Posterior cingulate gyrus (tissue), 11 donors: ENCODE results near the gene MCHR2.
"Not testable (repeated sequence)": the region's sequence is repeated elsewhere in the genome, so short reads cannot be mapped to it uniquely, and the experiment has no call there.

Experiments used
- DNase-seq, 10 donors: peaks; one replicate each; pipeline versions ENCODE4 v3.0.0 to v3.0.0-alpha.2; 2020 to 2021; ENCODE audit warnings: mixed read lengths in 3 of 10
- intact Hi-C: fragments of 100-400 bp; cut with DNase I; formaldehyde crosslinking; loops from one replicate; pipeline ENCODE4 v1.15.1; 2023

MCHR2 gene

GRCh38 chr6:99993533-99994251 is at the start of gene MCHR2:
MCHR2 (minus strand) TSS chr6:99994223; CDS start chr6:99956147, 38,076 bp downstream.
- peak in 6 of 10 donors; percentile 9 to 87 (median 46) for DNase-seq
- intact Hi-C loops = loop anchor here (5.0 kb wide), 1 partner anchor 121 kb away; no protein-coding TSS in a partner anchor

- DNase-seq, intact Hi-C loops: not testable (repeated sequence)
Measured at GRCh38 chr6:100038546-100038945, 44.5 kb upstream of the MCHR2 start.

- intact Hi-C loops = no loop called here
- no peak for DNase-seq
Measured at GRCh38 chr6:100035873-100036653, 42.0 kb upstream of the MCHR2 start.

- no peak for DNase-seq
- intact Hi-C loops = no loop called here
Measured at GRCh38 chr6:100023798-100024197, 29.8 kb upstream of the MCHR2 start.

GRCh38 chr6:100022847-100023246 is 28.8 kb upstream of the MCHR2 start:
- intact Hi-C loops = no loop called here
- DNase-seq = no peak

GRCh38 chr6:100008857-100009256 is 14.8 kb upstream of the MCHR2 start:
- no peak for DNase-seq
- intact Hi-C loops = loop anchor here (10.0 kb wide), 1 partner anchor 656 kb away; no protein-coding TSS in a partner anchor

- DNase-seq = peak; percentile 36 to 93 (median 64)
- intact Hi-C loops = loop anchor here (1.0 to 10.0 kb wide), 3 partner anchors 97 to 663 kb away; no protein-coding TSS in a partner anchor
Measured at GRCh38 chr6:100001915-100002388, 7.9 kb upstream of the MCHR2 start.

GRCh38 chr6:99997141-99997540 is 3.1 kb upstream of the MCHR2 start:
- intact Hi-C loops = no loop called here
- DNase-seq = no peak

GRCh38 chr6:99995916-99996315 is 1.9 kb upstream of the MCHR2 start:
- intact Hi-C loops = no loop called here
- DNase-seq = no peak

GRCh38 chr6:99993146-99993532 is 884 bp downstream of the MCHR2 start:
- intact Hi-C loops = loop anchor here (5.0 kb wide), 1 partner anchor 121 kb away; no protein-coding TSS in a partner anchor
- no peak for DNase-seq

GRCh38 chr6:99991955-99992354 is 2.1 kb downstream of the MCHR2 start:
- DNase-seq = peak in 3 of 10 donors; percentile 7 to 75 (median 26)
- intact Hi-C loops = loop anchor here (5.0 kb wide), 1 partner anchor 120 kb away; no protein-coding TSS in a partner anchor

- intact Hi-C loops = no loop called here
- DNase-seq = no peak
Measured at GRCh38 chr6:99980741-99981140, 13.3 kb downstream of the MCHR2 start.

GRCh38 chr6:99979953-99980352 is 14.1 kb downstream of the MCHR2 start:
- intact Hi-C loops = no loop called here
- DNase-seq = no peak

GRCh38 chr6:99967052-99967451 is 27.0 kb downstream of the MCHR2 start:
- intact Hi-C loops = no loop called here
- DNase-seq = no peak

GRCh38 chr6:99960027-99960426 is 34.0 kb downstream of the MCHR2 start:
- intact Hi-C loops = no loop called here
- DNase-seq = no peak

- intact Hi-C loops = no loop called here
- no peak for DNase-seq
Measured at GRCh38 chr6:99951016-99951805, 42.8 kb downstream of the MCHR2 start.

GRCh38 chr6:99946005-99946404 is 48.0 kb downstream of the MCHR2 start:
- DNase-seq = no peak
- intact Hi-C loops = no loop called here

GRCh38 chr6:99943846-99944245 is 50.2 kb downstream of the MCHR2 start:
- intact Hi-C loops = no loop called here
- DNase-seq = no peak

- peak in 1 of 10 donors; percentile 47 for DNase-seq
- intact Hi-C loops = no loop called here
Measured at GRCh38 chr6:99940582-99940981, 53.4 kb downstream of the MCHR2 start.

GRCh38 chr6:99933129-99933528 is 60.9 kb downstream of the MCHR2 start:
- intact Hi-C loops = no loop called here
- no peak for DNase-seq

- intact Hi-C loops = no loop called here
- no peak for DNase-seq
Measured at GRCh38 chr6:99912657-99913056, 81.4 kb downstream of the MCHR2 start.
